HFF-Myc (cell line): ENCODE measurements around the gene REEP3.
"Not testable (repeated sequence)": the region's sequence is repeated elsewhere in the genome, so short reads cannot be mapped to it uniquely, and the experiment has no call there.

Experiments
- DNase-seq: peaks from one replicate; pipeline ENCODE4 v3.0.0-alpha.2; 2011; ENCODE audit warnings: low read depth; ENCODE audit errors: extremely low read depth
- H3K4me3 ChIP-seq: replicated peaks from 2 replicates; pipeline ENCODE4 v1.5.1; 2011; ENCODE audit warnings: low read depth, mild to moderate bottlenecking, control low read depth, low read length
- TF ChIP-seq, protein P1 (sequence below): IDR thresholded peaks from 2 replicates; pipeline ENCODE4 v1.5.1; 2012; ENCODE audit warnings: mild to moderate bottlenecking, low read depth, low read length, control low read depth; ENCODE audit errors: missing control alignments

Gene REEP3

GRCh38 chr10:63483983-63484382 is 37.2 kb upstream of the REEP3 start:
- TF ChIP-seq, protein P1, sequence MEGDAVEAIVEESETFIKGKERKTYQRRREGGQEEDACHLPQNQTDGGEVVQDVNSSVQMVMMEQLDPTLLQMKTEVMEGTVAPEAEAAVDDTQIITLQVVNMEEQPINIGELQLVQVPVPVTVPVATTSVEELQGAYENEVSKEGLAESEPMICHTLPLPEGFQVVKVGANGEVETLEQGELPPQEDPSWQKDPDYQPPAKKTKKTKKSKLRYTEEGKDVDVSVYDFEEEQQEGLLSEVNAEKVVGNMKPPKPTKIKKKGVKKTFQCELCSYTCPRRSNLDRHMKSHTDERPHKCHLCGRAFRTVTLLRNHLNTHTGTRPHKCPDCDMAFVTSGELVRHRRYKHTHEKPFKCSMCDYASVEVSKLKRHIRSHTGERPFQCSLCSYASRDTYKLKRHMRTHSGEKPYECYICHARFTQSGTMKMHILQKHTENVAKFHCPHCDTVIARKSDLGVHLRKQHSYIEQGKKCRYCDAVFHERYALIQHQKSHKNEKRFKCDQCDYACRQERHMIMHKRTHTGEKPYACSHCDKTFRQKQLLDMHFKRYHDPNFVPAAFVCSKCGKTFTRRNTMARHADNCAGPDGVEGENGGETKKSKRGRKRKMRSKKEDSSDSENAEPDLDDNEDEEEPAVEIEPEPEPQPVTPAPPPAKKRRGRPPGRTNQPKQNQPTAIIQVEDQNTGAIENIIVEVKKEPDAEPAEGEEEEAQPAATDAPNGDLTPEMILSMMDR = no peak
- H3K4me3 ChIP-seq = no peak overlapping the region
- no peak for DNase-seq

DNA sequence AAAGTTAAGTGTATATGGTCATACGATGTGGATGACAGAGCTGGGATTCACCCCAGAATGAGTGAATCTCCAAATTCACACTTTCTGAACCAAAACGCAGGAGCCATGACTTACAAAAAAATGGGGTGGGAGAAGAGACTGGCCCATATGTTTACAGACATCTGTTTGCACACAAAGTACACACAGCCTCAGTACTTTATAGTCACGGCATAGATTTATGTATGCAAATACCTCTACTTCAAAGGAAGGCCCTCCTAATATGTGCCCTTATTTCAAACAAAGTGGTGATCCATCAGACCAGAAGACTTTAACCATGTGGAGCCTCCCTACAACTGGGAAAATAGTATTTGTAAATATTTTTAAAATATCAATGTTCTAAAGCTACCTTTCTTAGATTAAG is 33.2 kb upstream of the REEP3 start:
- TF ChIP-seq, protein P1 = no peak
- no peak overlapping the region for H3K4me3 ChIP-seq
- DNase-seq = no peak

DNA sequence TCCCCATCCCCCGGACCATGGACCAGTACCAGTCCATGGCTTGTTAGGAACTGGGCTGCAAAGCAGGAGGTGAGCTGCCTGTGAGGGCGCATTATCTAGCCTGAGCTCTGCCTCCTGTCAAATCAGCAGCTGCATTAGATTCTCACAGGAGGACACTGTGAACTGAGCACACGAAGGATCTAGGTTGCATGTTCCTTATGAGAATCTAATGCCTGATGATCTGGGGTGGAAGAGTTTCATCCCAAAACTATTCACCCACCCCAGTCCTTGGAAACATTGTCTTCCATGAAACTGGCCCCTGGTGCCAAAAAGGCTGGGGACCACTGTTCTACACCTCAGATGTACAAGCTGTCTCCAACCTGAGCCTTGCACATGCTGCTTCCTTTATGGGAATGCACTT is 31.4 kb upstream of the REEP3 start:
- no peak overlapping the region for H3K4me3 ChIP-seq
- DNase-seq = no peak
- TF ChIP-seq, protein P1 = no peak

DNA sequence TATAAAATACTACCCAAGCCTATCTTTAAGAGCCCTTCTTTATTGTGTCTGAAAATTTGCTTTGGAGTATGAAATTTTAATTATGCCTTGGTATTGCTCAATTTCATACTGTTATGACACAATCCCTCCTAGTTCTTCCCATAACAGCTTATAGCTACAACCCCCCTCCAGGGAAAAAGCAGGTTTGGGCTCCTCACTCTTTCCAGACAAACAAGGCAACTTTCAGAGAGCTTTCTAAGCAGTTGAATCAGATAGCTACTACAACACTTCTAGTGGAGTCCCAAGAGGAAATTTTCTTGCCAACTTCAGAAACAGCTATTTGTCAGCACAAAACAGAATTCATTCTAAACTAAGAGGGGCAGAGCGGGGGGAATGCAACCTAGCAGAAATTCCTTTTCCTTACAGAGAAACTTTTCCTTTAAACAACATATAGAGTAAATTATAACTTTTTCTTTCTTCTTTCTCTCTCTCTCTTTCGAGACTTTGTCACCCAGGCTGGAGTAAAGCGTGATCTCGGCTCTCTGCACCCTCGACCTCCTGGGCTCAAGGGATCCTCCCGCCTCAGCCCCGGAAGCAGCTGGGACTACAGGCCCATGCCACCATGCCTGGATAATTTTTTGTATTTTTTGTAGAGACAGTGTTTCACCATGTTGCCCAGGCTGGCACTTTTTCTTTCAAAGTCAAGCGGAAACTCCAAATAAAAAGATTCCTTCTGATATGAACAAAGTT is 29.4 kb upstream of the REEP3 start:
- H3K4me3 ChIP-seq = no peak overlapping the region
- DNase-seq = no peak
- TF ChIP-seq, protein P1 = no peak

GRCh38 chr10:63492317-63492690 is 28.9 kb upstream of the REEP3 start:
- not testable (repeated sequence) for DNase-seq, H3K4me3 ChIP-seq

- no peak overlapping the region for H3K4me3 ChIP-seq
- TF ChIP-seq, protein P1 = no peak
- DNase-seq = no peak
Observed at GRCh38 chr10:63493004-63493403, 28.2 kb upstream of the REEP3 start.

GRCh38 chr10:63494951-63495350 is 26.2 kb upstream of the REEP3 start:
- DNase-seq = no peak
- TF ChIP-seq, protein P1 = no peak

More at GRCh38 chr10:63494951-63495350, 26.2 kb upstream of the REEP3 start:
- no peak overlapping the region for H3K4me3 ChIP-seq
